ENCODE measurements around the gene CARNS1. TPM values are rescaled to one million over a fixed set of nuclear protein-coding genes. Genes with fewer than 3 reads are reported as not detected.

CARNS1 gene
- total and polyA plus RNA-seq, 9 of the 15 experiments (the other 6 are each of a cell fraction or from before 2014, with no cell fraction given): 0.01 to 0.18 (median 0.06) TPM; not detected in 3

GRCh38 chr11:67420646-67421429 lies 5.4 kb downstream of the CARNS1 start (continued):
- TF ChIP-seq DIDO1 (tag; IDR thresholded peaks at IDR 0.05; ENCODE audit: low read depth) (no peak), CREB1 (IDR thresholded peaks at IDR 0.05) (peak; percentile 71; the same call in 1 of the 2 replicates), CREB1 (CRISPR knock-in tag; IDR thresholded peaks at IDR 0.05) (0 out of 2 replicates have a peak, but pooled peaks have one; percentile 29), CHD4 (IDR thresholded peaks at IDR 0.05; ENCODE audit: insufficient read depth, insufficient replicate concordance, low read depth, low read length, poor library complexity, severe bottlenecking) (no peak), PYGO2 (tag; IDR thresholded peaks at IDR 0.05) (no peak), ZBTB7A (IDR thresholded peaks at IDR 0.05; ENCODE audit: borderline replicate concordance, control insufficient read depth, low read depth, low read length) (peak; percentile 46; the same call in 1 of the 2 replicates), HDGF (IDR thresholded peaks at IDR 0.05) (no peak), E2F1 (CRISPR knock-in tag; IDR thresholded peaks at IDR 0.05) (no peak), ZNF766 (CRISPR knock-in tag; conservative IDR thresholded peaks at IDR 0.05) (no peak), ZHX1 (conservative IDR thresholded peaks at IDR 0.05; ENCODE audit: low read length) (no peak), MEIS2 (IDR thresholded peaks at IDR 0.05; ENCODE audit: partially characterized antibody) (peak; percentile 32), U2AF2 (optimal IDR thresholded peaks at IDR 0.05; ENCODE audit: low read depth, low read length) (no peak), CEBPB (tag; IDR thresholded peaks at IDR 0.05) (no peak), MBD1 (CRISPR knock-in tag; IDR thresholded peaks at IDR 0.05) (no peak), BRCA1 (IDR thresholded peaks at IDR 0.05) (no peak), BRCA1 (CRISPR knock-in tag; IDR thresholded peaks at IDR 0.05) (no peak), ZBTB2 (IDR thresholded peaks at IDR 0.05) (no peak), CBFB (CRISPR knock-in tag; IDR thresholded peaks at IDR 0.05) (no peak), RBM39 (optimal IDR thresholded peaks at IDR 0.05; ENCODE audit: low read depth, low read length) (no peak), MECOM (CRISPR knock-in tag; IDR thresholded peaks at IDR 0.05) (no peak), HDAC3 (IDR thresholded peaks at IDR 0.05; ENCODE audit: borderline replicate concordance, partially characterized antibody) (no peak)

Data from K562 (cell line).